Measurements from ENCODE around the gene CBR3.

DNA sequence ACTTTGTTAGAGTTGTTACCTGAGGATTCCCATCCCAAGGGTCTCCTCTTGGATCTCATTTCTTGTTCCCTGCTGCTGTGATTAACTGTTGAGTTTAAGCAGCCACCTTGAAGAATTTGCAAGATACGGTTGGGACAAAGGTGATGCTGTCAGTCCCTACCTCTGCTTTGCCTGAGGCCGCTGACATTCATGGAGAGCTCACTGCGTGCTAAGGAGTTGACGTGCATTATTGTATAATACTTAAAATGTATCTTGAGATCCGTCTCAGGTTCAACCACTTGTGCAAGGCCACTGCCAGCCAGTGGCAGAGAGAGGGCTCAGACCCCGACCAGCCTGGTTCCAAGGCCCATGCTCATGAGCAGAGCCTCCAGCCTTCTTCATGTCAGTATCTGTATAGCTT lies 35.9 kb downstream of the CBR3 start:
- TF ChIP-seq, protein P1, sequence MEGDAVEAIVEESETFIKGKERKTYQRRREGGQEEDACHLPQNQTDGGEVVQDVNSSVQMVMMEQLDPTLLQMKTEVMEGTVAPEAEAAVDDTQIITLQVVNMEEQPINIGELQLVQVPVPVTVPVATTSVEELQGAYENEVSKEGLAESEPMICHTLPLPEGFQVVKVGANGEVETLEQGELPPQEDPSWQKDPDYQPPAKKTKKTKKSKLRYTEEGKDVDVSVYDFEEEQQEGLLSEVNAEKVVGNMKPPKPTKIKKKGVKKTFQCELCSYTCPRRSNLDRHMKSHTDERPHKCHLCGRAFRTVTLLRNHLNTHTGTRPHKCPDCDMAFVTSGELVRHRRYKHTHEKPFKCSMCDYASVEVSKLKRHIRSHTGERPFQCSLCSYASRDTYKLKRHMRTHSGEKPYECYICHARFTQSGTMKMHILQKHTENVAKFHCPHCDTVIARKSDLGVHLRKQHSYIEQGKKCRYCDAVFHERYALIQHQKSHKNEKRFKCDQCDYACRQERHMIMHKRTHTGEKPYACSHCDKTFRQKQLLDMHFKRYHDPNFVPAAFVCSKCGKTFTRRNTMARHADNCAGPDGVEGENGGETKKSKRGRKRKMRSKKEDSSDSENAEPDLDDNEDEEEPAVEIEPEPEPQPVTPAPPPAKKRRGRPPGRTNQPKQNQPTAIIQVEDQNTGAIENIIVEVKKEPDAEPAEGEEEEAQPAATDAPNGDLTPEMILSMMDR (conservative IDR thresholded peaks at IDR 0.05) = no peak
- no peak for TF ChIP-seq ZFX (IDR thresholded peaks at IDR 0.05)
